GM21717 (cell line): ENCODE data around the gene ACBD6.

Source experiments
- ATAC-seq: cut with Tn5 transposase; IDR thresholded peaks from one replicate; pipeline ENCODE4 v1.9.1; 2021; ENCODE audit warnings: mild to moderate bottlenecking, moderate library complexity; ENCODE audit not compliant: unreplicated experiment

Gene ACBD6

GRCh38 chr1:180301135-180301742, 201.1 kb downstream of the ACBD6 start:
- no peak for ATAC-seq

GRCh38 chr1:180299479-180300221, 202.7 kb downstream of the ACBD6 start:
- ATAC-seq, result no peak

DNA sequence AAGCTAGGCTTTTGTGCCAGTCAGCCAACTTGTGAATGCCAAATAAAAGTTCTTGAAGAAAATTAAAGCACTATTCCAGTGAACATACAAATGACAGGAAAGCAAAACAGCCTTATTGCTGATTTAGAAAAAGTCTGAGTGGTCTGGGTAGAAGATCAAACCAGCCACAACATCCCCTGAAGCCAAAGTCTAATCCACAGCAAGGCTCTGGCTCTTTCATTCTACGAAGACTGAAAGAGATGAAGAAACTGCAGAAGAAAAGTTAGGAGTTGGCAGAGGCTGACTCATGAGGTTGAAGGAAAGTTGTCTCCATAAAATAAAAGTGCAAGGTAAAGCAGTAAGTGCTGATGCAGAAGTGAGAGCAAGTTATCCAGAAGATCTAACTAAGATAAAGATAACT, 206.4 kb downstream of the ACBD6 start:
- ATAC-seq, result no peak

DNA sequence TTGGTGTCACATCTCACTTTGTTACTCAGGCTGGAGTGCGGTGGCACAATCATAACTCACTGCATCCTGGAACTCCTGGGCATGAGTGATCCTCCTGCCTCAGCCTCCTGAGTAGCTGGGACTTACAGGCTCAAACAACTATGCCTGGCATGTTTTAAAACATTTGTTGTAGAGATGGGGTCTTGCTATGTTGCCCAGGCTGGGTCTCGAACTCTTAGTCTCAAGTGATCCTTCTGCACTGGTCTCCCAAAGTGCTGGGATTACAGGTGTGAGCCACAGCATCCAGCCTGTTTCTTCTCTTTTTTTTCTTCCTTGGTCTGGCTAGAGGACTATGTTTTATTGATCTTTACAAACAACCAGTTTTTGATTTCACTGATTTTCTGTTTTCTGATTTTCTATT, 207.7 kb downstream of the ACBD6 start:
- no peak for ATAC-seq

DNA sequence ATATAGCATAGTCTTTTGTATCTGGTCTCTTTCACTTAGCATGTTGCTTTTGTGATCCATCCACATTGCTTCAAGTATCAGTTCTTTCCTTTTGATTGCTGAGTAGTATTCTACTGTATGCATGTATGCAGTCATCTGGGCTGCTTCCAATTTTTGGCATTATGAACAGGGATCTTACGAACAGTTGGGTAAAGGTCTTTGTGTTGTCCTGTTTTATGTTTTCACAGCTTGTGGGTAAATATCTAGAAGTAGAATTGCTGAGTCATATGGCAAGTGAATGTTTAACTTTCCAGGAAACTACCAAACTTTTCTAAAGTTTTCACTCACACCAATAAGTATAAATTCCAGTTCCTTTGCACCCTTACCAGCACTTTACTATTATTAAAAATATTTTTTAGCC, 211.4 kb downstream of the ACBD6 start:
- no peak for ATAC-seq

GRCh38 chr1:180290265-180291001, 211.9 kb downstream of the ACBD6 start:
- no peak for ATAC-seq

DNA sequence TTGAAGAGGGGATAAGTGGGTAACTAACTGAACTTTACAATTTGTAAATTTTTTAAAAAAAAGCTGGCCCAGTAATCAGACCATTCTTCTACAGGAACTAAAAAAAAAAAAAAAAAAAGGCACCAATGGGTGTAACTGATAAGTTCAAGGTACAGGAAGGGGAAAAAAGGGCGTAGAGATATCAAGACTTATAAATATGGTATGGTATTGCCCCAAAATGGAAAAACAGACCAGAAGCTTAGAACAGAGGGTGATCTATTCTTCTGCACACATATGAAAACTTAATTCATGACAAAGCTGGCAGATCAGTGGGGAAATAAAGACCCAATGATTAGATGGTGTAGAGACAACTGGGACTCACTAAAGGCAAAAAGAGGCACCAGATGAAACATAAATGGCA, 213.4 kb downstream of the ACBD6 start:
- no peak for ATAC-seq

DNA sequence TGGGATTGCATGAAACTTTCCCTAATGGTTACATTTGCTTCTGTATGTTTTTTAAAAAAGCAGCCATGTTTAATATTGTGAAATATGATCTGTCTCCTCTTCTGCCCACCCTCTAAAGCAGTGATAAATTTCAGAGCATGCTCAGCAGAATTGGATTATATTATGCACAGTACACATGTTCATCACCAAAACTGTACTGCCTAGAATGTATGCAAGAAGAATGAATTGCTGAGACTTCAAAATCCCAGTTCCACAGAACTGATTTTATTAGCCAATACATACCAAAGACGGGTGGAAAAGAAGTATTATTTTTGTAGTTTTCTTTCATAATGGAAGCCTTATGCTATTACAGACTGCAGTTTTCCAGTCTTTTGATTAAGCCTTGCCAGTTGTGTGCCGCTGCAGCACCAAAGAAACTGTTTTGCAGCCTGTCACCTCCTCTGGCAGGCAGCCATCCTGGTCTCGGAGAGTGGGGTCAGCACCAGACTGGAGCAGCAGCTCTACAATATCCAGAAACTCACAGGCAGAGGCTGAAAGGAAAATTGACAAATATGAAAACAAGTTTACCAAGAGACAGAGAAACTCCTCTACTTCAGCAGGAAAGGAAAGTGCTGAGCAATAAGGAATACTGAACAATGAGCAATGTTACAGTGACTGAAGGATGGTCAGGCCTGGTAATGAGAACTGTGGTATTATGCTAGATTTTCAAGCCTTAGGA, 214.2 kb downstream of the ACBD6 start:
- no peak for ATAC-seq

- no peak for ATAC-seq
Measured at GRCh38 chr1:180286417-180286816, 216.0 kb downstream of the ACBD6 start.

GRCh38 chr1:180283098-180283497, 219.3 kb downstream of the ACBD6 start:
- ATAC-seq, result no peak

- ATAC-seq, result no peak
Measured at GRCh38 chr1:180282401-180283044, 219.9 kb downstream of the ACBD6 start.

DNA sequence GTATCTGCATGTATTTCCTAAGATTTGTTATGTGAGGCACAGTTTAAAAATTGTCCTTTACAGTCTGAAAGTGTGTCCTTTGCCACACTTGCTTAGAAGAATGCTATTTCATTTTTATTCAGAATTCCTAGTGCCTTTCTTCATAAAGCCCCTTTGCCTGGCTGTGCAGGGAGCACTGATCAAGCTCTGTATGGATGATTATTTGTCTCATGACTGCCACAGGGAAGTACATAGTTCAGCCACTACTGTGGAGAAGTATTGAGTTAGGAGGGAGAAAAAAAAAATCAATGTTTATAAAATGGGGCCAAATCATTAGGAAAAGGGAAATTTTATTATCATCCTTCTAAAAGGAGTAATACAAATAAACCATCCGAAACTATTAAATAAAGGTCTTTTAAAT, 220.9 kb downstream of the ACBD6 start:
- no peak for ATAC-seq

DNA sequence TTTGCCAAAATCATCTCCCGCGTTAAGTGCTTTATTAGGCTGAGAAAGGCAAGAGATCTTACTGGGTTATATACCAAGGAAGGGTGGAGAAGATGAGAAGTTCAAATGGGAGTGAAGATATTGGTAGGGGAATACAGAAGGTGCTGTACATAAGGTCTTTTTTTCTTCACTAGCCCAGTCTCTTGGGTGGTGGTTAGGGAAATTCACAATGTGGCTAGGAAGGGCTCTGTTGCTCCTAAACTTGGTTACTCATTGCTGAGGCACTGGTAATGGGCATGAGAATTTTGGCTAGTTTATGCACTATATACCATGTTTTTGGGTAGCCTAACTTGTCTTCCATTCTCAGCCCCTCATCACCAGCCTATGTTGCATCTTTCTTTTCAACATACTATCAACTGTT, 221.8 kb downstream of the ACBD6 start:
- no peak for ATAC-seq

DNA sequence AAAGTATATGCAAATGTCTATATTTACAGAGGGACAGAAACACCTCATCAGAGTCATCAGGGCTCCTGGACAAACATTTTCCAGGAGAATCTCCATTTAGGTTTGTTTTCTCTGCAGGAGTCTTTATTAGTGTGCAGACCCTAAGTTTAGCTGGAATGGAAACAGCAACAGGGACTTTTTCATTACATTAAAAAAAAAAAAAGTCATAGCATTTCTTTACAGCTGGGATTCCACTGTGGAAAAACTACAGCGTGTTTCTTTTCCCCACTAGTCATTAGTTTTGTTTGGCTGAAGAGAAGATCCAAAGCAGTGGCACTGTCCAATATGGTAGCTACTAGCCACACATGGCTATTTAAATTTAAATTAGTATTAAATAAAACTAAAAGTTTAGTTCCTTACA, 222.7 kb downstream of the ACBD6 start:
- ATAC-seq, result no peak

- ATAC-seq, result no peak
Measured at GRCh38 chr1:180278596-180279395, 223.6 kb downstream of the ACBD6 start.

- ATAC-seq, result no peak
Measured at GRCh38 chr1:180278194-180278515, 224.2 kb downstream of the ACBD6 start.

- no peak for ATAC-seq
Measured at GRCh38 chr1:180277476-180278193, 224.7 kb downstream of the ACBD6 start.

DNA sequence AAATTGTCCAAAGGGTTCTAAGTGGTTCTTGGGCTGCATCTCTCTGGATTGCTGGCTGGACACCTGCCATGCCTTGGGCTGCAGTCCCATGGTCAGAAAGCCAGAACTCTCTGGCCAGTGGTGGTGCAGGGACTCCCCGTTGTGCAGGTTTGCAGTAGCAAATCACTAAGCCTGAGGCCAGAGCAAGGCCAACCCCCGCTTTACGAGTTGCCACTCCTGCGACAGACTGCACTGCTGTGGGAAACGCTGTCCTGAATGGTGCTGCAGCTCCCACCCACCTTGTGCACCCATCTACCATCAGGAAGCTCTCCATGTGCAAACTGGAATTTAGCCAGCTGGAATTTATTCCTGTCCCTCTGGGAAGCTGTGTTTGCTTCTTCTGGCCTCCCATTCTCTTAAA, 226.7 kb downstream of the ACBD6 start:
- no peak for ATAC-seq

- ATAC-seq, result no peak
Measured at GRCh38 chr1:180274221-180274620, 228.2 kb downstream of the ACBD6 start.

GRCh38 chr1:180273066-180273465, 229.3 kb downstream of the ACBD6 start:
- ATAC-seq, result no peak
